VCaP (cell line): ENCODE measurements around the gene ALDH7A1.

Experiments
- H3K27ac ChIP-seq: fragments of 450-650 bp; 2 replicates; pipeline ENCODE4 v1.5.1; 2017
- CTCF ChIP-seq: fragments of 450-650 bp; conservative IDR thresholded peaks from 2 replicates; pipeline ENCODE4 v1.5.1; 2017; ENCODE audit warnings: mild to moderate bottlenecking, moderate library complexity

Gene ALDH7A1

GRCh38 chr5:126531543-126532120, 63.4 kb downstream of the ALDH7A1 start:
- peak overlapping the region; percentile 50 for H3K27ac ChIP-seq

GRCh38 chr5:126527892-126528291, 67.1 kb downstream of the ALDH7A1 start:
- no peak overlapping the region for H3K27ac ChIP-seq
- no peak for TF ChIP-seq CTCF

More at GRCh38 chr5:126531543-126532120, 63.4 kb downstream of the ALDH7A1 start:
- TF ChIP-seq CTCF, result no peak

GRCh38 chr5:126527158-126527557, 67.9 kb downstream of the ALDH7A1 start:
- TF ChIP-seq CTCF, result no peak
- H3K27ac ChIP-seq, result no peak overlapping the region

GRCh38 chr5:126526493-126526892, 68.5 kb downstream of the ALDH7A1 start:
- H3K27ac ChIP-seq, result no peak overlapping the region
- TF ChIP-seq CTCF, result no peak

- no peak overlapping the region for H3K27ac ChIP-seq
- TF ChIP-seq CTCF, result no peak
These were observed 69.3 kb downstream of the ALDH7A1 start for GRCh38 chr5:126525630-126526245.

GRCh38 chr5:126523818-126524510, 71.1 kb downstream of the ALDH7A1 start:
- H3K27ac ChIP-seq, result peak overlapping the region; percentile 18; the same call in 1 of the 2 replicates
- no peak for TF ChIP-seq CTCF

GRCh38 chr5:126521130-126521529, 73.9 kb downstream of the ALDH7A1 start:
- no peak for TF ChIP-seq CTCF

More at GRCh38 chr5:126521130-126521529, 73.9 kb downstream of the ALDH7A1 start:
- H3K27ac ChIP-seq, result peak overlapping the region; percentile 96
